ENCODE data around the gene GNA14.

GNA14 gene

DNA sequence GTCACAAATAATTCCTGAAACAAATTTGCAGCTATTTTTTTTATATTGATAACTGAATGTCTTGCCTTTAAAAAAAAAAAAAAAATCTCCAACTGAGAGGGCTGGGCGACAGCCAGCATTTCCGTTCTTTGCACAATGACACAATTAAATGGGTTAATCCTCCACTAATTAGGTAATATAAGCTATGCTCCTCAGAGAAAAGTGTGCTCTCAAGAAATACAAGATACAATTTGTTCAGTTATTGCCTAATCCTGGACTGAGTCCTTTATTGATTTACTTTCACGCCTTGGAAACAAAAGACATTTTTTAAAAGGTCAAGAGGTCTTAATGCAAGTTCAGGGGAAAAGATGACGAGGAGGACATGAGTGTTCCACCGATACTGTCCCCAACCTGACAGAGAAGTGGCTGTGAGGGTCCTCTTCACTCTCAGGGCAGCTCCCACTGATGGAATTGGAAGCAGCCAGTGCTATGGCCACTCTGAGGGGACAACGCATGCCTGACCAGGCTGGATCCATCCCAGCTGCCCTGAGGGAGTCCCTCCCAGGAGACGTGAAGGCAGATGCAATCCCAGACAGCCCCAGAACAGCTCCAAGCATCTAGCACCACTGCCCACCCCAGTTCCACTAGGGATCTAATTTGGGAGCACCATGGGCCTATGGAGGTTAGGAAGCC lies 220.7 kb downstream of the GNA14 start:
- ChIA-PET POLR2A (interaction anchor here (0.5 kb wide), 1 partner anchor 1939 kb away, joined by 3 read pairs; no protein-coding TSS in a partner anchor), CTCF (interaction anchor here (0.9 to 4.1 kb wide), 5 partner anchors 10 to 260 kb away, joined by 3 to 16 read pairs (median 4); no protein-coding TSS in a partner anchor)
- TF ChIP-seq, protein P1, sequence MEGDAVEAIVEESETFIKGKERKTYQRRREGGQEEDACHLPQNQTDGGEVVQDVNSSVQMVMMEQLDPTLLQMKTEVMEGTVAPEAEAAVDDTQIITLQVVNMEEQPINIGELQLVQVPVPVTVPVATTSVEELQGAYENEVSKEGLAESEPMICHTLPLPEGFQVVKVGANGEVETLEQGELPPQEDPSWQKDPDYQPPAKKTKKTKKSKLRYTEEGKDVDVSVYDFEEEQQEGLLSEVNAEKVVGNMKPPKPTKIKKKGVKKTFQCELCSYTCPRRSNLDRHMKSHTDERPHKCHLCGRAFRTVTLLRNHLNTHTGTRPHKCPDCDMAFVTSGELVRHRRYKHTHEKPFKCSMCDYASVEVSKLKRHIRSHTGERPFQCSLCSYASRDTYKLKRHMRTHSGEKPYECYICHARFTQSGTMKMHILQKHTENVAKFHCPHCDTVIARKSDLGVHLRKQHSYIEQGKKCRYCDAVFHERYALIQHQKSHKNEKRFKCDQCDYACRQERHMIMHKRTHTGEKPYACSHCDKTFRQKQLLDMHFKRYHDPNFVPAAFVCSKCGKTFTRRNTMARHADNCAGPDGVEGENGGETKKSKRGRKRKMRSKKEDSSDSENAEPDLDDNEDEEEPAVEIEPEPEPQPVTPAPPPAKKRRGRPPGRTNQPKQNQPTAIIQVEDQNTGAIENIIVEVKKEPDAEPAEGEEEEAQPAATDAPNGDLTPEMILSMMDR (IDR thresholded peaks at IDR 0.05; ENCODE audit: insufficient read depth, low read length, missing control alignments): no peak
- DNase-seq (ENCODE audit: low read depth, low spot score): no peak
- H3K4me3 ChIP-seq (ENCODE audit: low read depth, low read length): no peak overlapping the region

GRCh38 chr9:77426712-77427111 lies 221.4 kb downstream of the GNA14 start:
- ChIA-PET CTCF (interaction anchor here (0.9 to 4.1 kb wide), 5 partner anchors 9 to 259 kb away, joined by 3 to 16 read pairs (median 4); no protein-coding TSS in a partner anchor), POLR2A (interaction anchor here (0.5 kb wide), 1 partner anchor 1939 kb away, joined by 3 read pairs; no protein-coding TSS in a partner anchor)
- no peak for DNase-seq (ENCODE audit: low read depth, low spot score)
- no peak overlapping the region for H3K4me3 ChIP-seq (ENCODE audit: low read depth, low read length)
- TF ChIP-seq, protein P1 (IDR thresholded peaks at IDR 0.05; ENCODE audit: insufficient read depth, low read length, missing control alignments): no peak

GRCh38 chr9:77424993-77425392 lies 223.1 kb downstream of the GNA14 start:
- H3K4me3 ChIP-seq (ENCODE audit: low read depth, low read length): no peak overlapping the region
- CTCF ChIA-PET: interaction anchor here (0.8 to 4.9 kb wide), 4 partner anchors 8 to 36 kb away, joined by 3 to 42 read pairs (median 10); no protein-coding TSS in a partner anchor
- POLR2A ChIA-PET: no interaction called here
- no peak for DNase-seq (ENCODE audit: low read depth, low spot score)
- TF ChIP-seq, protein P1 (IDR thresholded peaks at IDR 0.05; ENCODE audit: insufficient read depth, low read length, missing control alignments): no peak

DNA sequence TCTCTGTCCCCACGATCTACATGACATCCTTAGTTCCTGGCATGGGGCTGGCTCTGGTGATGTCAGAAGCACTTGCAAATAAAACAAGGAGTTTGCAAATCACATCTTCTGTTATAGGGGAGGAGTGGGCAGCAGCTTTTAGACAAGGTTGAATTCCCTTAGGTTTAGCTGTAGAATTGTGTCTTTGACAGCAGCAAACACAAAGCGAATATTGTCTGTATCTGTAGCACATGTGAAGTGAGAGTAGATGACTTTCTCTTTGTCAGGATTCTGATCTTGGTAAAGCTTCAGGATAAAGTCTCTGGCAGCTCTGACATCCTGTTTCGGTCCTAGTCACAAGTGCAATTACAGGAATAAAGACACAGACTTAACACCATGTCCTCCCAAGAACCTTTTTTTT lies 224.3 kb downstream of the GNA14 start:
- TF ChIP-seq, protein P1 (IDR thresholded peaks at IDR 0.05; ENCODE audit: insufficient read depth, low read length, missing control alignments): no peak
- POLR2A ChIA-PET: no interaction called here
- CTCF ChIA-PET: interaction anchor here (4.1 to 4.9 kb wide), 2 partner anchors 9 to 33 kb away, joined by 16 to 42 read pairs; no protein-coding TSS in a partner anchor

GRCh38 chr9:77422969-77423368 lies 225.2 kb downstream of the GNA14 start:
- TF ChIP-seq, protein P1 (IDR thresholded peaks at IDR 0.05; ENCODE audit: insufficient read depth, low read length, missing control alignments): no peak
- DNase-seq (ENCODE audit: low read depth, low spot score): no peak
- H3K4me3 ChIP-seq (ENCODE audit: low read depth, low read length): no peak overlapping the region
- ChIA-PET CTCF (interaction anchor here (1.1 to 4.9 kb wide), 3 partner anchors 10 to 35 kb away, joined by 3 to 42 read pairs (median 4); no protein-coding TSS in a partner anchor), POLR2A (no interaction called here)

More for the DNA sequence above, 224.3 kb downstream of the GNA14 start:
- H3K4me3 ChIP-seq (ENCODE audit: low read depth, low read length): no peak overlapping the region
- DNase-seq (ENCODE audit: low read depth, low spot score): no peak

DNA sequence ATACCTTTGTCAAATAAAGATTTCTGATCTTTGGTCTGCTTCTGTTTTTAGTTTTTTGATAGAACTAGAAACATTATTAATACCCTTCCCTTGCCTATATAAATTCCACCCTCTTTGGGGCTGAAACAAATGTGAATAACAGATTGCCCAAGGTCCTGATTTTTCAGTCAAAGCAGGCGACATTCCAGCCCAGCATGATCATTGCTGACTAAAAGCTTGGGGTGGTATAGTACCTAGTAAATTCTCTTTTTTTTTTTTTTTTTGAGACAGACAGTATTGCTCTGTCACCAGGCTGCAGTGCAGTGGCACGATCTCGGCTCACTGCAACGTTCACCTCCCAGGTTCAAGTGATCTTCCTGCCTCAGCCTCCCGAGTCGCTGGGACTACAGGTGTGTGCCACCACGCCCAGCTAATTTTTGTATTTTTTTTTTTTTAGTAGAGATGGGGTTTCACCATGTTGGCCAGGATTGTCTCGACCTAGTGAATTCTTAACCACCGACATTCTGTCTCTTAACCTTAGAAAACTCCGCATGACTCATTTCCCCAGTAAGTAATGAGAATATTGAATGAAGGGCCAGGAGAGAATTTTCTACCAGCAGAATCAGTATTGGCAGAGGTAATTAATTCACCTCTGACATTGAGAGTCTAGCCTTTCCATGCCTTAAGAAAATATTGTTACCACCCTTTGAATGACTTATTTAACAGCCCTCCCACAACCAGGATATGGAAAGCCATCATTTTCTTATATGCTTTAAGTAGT lies 226.4 kb downstream of the GNA14 start:
- DNase-seq (ENCODE audit: low read depth, low spot score): no peak
- no peak overlapping the region for H3K4me3 ChIP-seq (ENCODE audit: low read depth, low read length)
- ChIA-PET CTCF (interaction anchor here (1.1 to 4.9 kb wide), 3 partner anchors 11 to 330 kb away, joined by 3 to 42 read pairs (median 3); no protein-coding TSS in a partner anchor), POLR2A (no interaction called here)
- TF ChIP-seq, protein P1 (IDR thresholded peaks at IDR 0.05; ENCODE audit: insufficient read depth, low read length, missing control alignments): no peak

All from AG04449 (cell line).